Progenitor cell of endocrine pancreas (in vitro differentiated cells): ENCODE results near the gene KCNK5. TPM values are rescaled to one million over a fixed set of nuclear protein-coding genes. Genes with fewer than 3 reads are reported as not detected.

ENCODE experiments used
- DNase-seq: peaks from one replicate; pipeline ENCODE4 v3.0.0; 2021; ENCODE audit warnings: low spot score; ENCODE audit not compliant: unreplicated experiment
- H3K27ac Mint-ChIP-seq: 2 replicates; pipeline ENCODE4 v1.8.0; 2021; ENCODE audit warnings: mild to moderate bottlenecking, moderate library complexity, mixed read lengths
- H3K27me3 Mint-ChIP-seq: 2 replicates; pipeline ENCODE4 v1.8.0; 2021; ENCODE audit warnings: mixed read lengths
- H3K36me3 Mint-ChIP-seq: 2 replicates; pipeline ENCODE4 v1.8.0; 2022; ENCODE audit warnings: mixed read lengths; ENCODE audit not compliant: insufficient read depth
- H3K4me1 Mint-ChIP-seq: 2 replicates; pipeline ENCODE4 v1.8.0; 2021; ENCODE audit warnings: low read depth, mixed read lengths
- H3K4me3 Mint-ChIP-seq: 2 replicates; pipeline ENCODE4 v1.8.0; 2021; ENCODE audit warnings: low read depth, mild to moderate bottlenecking, moderate library complexity, mixed read lengths
- H3K9me3 Mint-ChIP-seq: 2 replicates; pipeline ENCODE4 v1.8.0; 2021; ENCODE audit warnings: low read depth, mixed read lengths
- total RNA-seq: library from RNA; stranded (reverse); gene quantifications from 2 replicates; pipeline ENCODE4 v1.2.1, GENCODE V29; 2021
- TF ChIP-seq, protein P1 (sequence below): fragments of 200-600 bp; sonication (generic); IDR thresholded peaks from one replicate; pipeline ENCODE4 v1.5.0; 2021; ENCODE audit warnings: antibody characterized with exemption, mild to moderate bottlenecking; ENCODE audit not compliant: unreplicated experiment

KCNK5 gene
- total RNA-seq, 1 donor from 2014 or later: 2.0 TPM

DNA sequence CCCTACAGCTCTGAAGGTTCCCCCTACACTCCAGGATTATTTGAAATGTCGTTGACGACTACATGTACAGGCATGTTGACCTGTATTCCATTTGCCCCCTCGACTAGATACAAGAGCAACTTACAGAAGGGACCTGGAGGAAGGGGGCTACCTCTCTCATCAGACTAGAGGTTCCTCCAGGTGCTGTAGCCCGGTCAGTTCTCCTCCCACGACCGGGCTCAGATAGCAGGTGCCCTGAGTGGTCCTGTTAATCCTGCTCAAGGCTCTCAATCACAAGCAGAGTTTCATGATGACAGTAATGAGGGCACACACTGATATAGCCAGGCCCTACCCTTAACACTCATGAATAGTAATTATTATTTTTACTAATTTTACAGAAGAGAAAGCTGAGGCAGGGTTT is 36.5 kb downstream of the KCNK5 start:
- Mint-ChIP-seq H3K36me3 (peaks cover 3% of the 10 kb centered on the region), H3K9me3 (peaks cover 2% of the 10 kb centered on the region), H3K4me1 (peaks cover 13% of the 10 kb centered on the region), H3K4me3 (no peak overlapping the region), H3K27me3 (no peaks in the 10 kb centered on the region), H3K27ac (peak overlapping the region; percentile 25)
- TF ChIP-seq, protein P1, sequence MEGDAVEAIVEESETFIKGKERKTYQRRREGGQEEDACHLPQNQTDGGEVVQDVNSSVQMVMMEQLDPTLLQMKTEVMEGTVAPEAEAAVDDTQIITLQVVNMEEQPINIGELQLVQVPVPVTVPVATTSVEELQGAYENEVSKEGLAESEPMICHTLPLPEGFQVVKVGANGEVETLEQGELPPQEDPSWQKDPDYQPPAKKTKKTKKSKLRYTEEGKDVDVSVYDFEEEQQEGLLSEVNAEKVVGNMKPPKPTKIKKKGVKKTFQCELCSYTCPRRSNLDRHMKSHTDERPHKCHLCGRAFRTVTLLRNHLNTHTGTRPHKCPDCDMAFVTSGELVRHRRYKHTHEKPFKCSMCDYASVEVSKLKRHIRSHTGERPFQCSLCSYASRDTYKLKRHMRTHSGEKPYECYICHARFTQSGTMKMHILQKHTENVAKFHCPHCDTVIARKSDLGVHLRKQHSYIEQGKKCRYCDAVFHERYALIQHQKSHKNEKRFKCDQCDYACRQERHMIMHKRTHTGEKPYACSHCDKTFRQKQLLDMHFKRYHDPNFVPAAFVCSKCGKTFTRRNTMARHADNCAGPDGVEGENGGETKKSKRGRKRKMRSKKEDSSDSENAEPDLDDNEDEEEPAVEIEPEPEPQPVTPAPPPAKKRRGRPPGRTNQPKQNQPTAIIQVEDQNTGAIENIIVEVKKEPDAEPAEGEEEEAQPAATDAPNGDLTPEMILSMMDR: no peak
- DNase-seq: no peak

DNA sequence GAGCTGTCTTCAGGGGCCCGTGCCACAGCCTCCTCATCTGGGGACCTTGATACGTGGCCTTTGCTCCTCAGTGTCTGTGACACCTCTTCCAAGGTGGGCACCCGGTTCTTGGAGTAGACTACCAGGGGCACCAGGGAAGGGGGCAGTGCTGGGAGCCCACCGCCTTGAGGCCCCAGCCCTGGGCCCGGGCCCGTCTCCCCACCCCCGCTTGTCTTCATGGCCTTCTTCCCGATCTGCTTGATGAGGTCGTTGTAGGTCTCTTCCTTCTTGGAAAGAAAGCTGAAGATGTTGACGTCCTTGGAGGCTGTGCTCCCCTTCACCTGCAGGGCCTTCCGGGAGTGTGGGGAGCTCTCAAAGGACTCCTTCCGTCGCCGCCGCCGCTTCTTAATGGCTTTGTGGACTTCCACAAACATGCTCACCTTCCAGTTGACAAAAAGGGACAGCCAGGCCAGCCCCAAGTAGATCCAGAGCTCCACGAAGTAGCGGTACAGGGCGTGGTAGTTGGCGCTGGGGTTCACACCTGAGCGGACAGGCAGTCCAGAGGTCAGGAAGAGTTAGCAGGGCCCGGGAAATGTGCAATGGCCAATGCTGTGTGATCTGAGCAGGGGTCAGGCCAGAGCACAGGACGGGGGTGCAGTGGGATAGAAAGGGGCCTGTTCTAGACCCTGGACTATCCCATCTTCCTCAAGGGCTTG is 37.9 kb downstream of the KCNK5 start:
- Mint-ChIP-seq H3K36me3 (peaks cover 3% of the 10 kb centered on the region), H3K9me3 (peaks cover 2% of the 10 kb centered on the region), H3K27me3 (no peaks in the 10 kb centered on the region), H3K4me1 (peaks cover 13% of the 10 kb centered on the region), H3K27ac (no peak overlapping the region), H3K4me3 (no peak overlapping the region)
- TF ChIP-seq, protein P1: no peak
- no peak for DNase-seq

DNA sequence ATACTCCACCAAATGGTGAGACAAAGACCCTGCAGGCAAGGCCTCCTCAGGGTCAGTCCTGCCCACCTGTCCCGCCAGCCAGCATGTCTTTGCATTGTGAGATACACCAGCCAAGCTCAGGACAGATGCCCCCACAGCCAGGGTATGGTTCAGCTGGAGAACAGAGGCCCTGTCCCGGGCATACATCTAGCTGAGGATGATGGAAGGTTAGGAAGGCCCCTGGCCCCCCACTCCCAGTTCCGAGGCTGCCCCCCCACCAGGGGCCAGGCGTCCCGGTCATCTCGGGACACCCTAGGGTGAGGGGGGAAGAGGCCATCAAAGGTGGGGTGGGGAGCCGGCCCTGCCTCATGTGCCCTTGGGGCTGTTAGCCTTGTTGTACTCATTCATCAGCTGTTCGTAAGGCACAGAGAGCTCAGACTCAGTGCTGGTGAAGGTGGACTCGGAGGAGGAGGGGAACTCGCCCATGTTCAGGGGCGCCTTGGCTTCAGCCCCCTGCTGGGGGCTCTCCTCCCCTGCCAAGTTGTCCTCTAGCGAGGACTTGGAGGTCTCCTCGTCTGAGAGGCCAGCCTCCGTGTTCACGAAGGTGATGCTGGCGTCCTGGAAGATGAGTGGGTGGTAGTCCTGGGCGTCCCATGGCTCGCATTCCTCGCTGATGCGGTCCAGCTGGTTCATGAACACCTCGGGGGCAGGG is 38.6 kb downstream of the KCNK5 start:
- DNase-seq: no peak
- Mint-ChIP-seq H3K4me1 (peaks cover 13% of the 10 kb centered on the region), H3K27ac (no peak overlapping the region), H3K4me3 (no peak overlapping the region), H3K36me3 (peaks cover 3% of the 10 kb centered on the region), H3K27me3 (no peaks in the 10 kb centered on the region), H3K9me3 (peaks cover 2% of the 10 kb centered on the region)
- TF ChIP-seq, protein P1: no peak

DNA sequence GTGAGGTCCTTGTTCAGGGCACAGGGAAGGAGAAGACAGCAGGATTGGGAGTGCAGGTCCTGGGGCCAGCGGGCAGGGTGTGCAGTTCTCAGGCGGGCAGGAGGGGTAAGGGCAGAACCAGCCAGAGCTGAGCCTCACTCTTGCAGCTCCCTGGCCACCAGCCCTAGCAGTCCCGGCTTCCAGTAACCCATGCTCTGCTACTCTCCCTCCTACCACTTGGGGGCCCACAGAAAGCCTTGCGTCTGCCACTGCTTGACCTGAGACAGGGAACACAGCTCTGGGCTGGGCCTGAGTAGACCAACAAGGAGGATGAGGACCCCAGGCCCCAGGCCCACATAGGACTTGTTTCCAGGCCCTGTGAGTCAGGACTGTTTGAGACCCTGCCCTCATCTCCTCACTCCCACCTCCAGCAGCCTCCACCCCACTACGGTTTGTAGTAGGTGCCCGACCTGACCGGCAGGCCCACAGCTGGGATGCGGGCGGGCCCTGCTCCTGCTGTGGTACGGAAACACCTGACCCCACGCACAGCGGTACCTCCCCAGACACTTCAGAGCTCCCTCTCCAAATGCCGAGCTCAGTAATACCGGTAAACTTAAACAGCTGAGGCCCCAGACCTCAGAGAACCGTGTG is 39.2 kb downstream of the KCNK5 start:
- TF ChIP-seq, protein P1: peak; percentile 67
- H3K9me3 Mint-ChIP-seq: peaks cover 2% of the 10 kb centered on the region
- peaks cover 14% of the 10 kb centered on the region for H3K4me1 Mint-ChIP-seq
- H3K4me3 Mint-ChIP-seq: no peak overlapping the region
- H3K36me3 Mint-ChIP-seq: peaks cover 2% of the 10 kb centered on the region
- H3K27ac Mint-ChIP-seq: no peak overlapping the region
- DNase-seq: peak; percentile 34
- no peaks in the 10 kb centered on the region for H3K27me3 Mint-ChIP-seq

DNA sequence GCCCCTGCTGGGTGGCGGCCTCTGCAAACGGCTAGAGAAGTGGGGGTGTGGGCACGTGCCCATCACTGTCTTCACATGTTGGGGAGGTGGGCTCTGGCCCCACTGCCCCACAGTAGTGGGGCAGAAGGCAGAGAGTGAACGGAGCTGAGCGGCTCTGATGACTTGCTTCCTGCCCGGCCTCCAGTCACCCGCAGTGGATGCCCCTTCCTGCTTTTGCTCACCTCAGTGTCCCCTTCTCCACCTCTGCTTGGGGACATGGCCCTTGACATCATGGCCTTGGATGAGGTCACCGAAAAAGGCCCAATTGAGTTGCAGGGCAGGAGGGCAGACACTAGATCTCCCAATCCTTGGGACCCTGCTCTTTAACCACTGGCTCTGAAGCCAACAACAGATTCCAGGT is 40.1 kb downstream of the KCNK5 start:
- Mint-ChIP-seq H3K4me3 (no peak overlapping the region), H3K9me3 (no peaks in the 10 kb centered on the region), H3K27ac (no peak overlapping the region), H3K4me1 (peaks cover 14% of the 10 kb centered on the region), H3K36me3 (no peaks in the 10 kb centered on the region), H3K27me3 (no peaks in the 10 kb centered on the region)
- TF ChIP-seq, protein P1: no peak
- no peak for DNase-seq
